H1 (cell line): ENCODE measurements around the gene ARHGAP8. TPM values are rescaled to one million over a fixed set of nuclear protein-coding genes. Genes with fewer than 3 reads are reported as not detected.

Source experiments
- CTCF ChIA-PET: fragments of 300-600 bp; sonication (Branson Sonifier 250); formaldehyde crosslinking; loops from one replicate; lab custom pipeline; 2021; ENCODE audit not compliant: partially characterized antibody; lab: Charles Lee
- POLR2A ChIA-PET: fragments of 300-600 bp; sonication (Branson Sonifier 250); formaldehyde crosslinking; loops from one replicate; lab custom pipeline; 2021; ENCODE audit warnings: inconsistent platforms; ENCODE audit not compliant: partially characterized antibody; lab: Charles Lee
- DNase-seq, 2 experiments: peaks; one replicate each; pipeline versions ENCODE4 v3.0.0 to v3.0.0-alpha.2; 2010 to 2022; ENCODE audit warnings: low spot score in 2 of 2, low read depth in 1 of 2, mixed read lengths in 1 of 2
- FAIRE-seq: peaks from 2 replicates; lab custom pipeline; 2011; peaks lifted over from hg19 to GRCh38; lab: Jason Lieb, UNC
- H2AFZ ChIP-seq: 2 replicates; pipeline ENCODE4 v1.8.1; 2012; ENCODE audit warnings: low read length, inconsistent platforms
- H2AK5ac ChIP-seq: 2 replicates; pipeline ENCODE4 v1.6.1; 2013; ENCODE audit warnings: low read depth, low read length
- H2BK120ac ChIP-seq: replicated peaks from 2 replicates; pipeline ENCODE3; 2013; ENCODE audit warnings: low read depth, low read length, inconsistent platforms
- H2BK12ac ChIP-seq: 2 replicates; pipeline ENCODE4 v1.6.1; 2013; ENCODE audit warnings: low read depth, low read length
- H2BK15ac ChIP-seq: 2 replicates; pipeline ENCODE4 v1.6.1; 2013; ENCODE audit warnings: low read length
- H2BK20ac ChIP-seq: 2 replicates; pipeline ENCODE4 v1.6.1; 2013; ENCODE audit warnings: low read length
- H2BK5ac ChIP-seq: 2 replicates; pipeline ENCODE4 v1.6.1; 2013; ENCODE audit warnings: low read depth, low read length
- H3K14ac ChIP-seq: 2 replicates; pipeline ENCODE4 v1.6.1; 2013; ENCODE audit warnings: inconsistent platforms; ENCODE audit not compliant: insufficient read length
- H3K18ac ChIP-seq: 2 replicates; pipeline ENCODE4 v1.6.1; 2013; ENCODE audit warnings: low read length; ENCODE audit errors: extremely low read depth
- H3K23ac ChIP-seq: 2 replicates; pipeline ENCODE4 v1.6.1; 2013; ENCODE audit warnings: inconsistent platforms; ENCODE audit not compliant: insufficient read length
- H3K23me2 ChIP-seq: 2 replicates; pipeline ENCODE4 v1.6.1; 2013; ENCODE audit warnings: low read depth, low read length
- H3K27ac ChIP-seq: 2 replicates; pipeline ENCODE4 v1.6.1; 2011; ENCODE audit warnings: low read depth, low read length, inconsistent platforms
- H3K27me3 ChIP-seq, 4 experiments: replicated peaks in 1 of 4; 1 replicate in 1 of 4; 2 replicates in 3 of 4; pipeline versions ENCODE4 v1.6.1 to v1.8.1; 2011 to 2013; ENCODE audit warnings: low read length in 3 of 4, mild to moderate bottlenecking in 3 of 4, inconsistent platforms in 2 of 4, mixed read lengths in 2 of 4, moderate library complexity in 1 of 4; ENCODE audit not compliant: control insufficient read depth in 3 of 4, insufficient read depth in 3 of 4; ENCODE audit errors: extremely low read depth in 1 of 4
- H3K36me3 ChIP-seq, 4 experiments: 2 replicates each; pipeline versions ENCODE4 v1.6.1 to v1.8.1; 2011 to 2013; ENCODE audit warnings: mild to moderate bottlenecking in 4 of 4, low read length in 3 of 4, moderate library complexity in 2 of 4, control low read depth in 1 of 4, inconsistent platforms in 1 of 4; ENCODE audit not compliant: insufficient read depth in 4 of 4, control insufficient read depth in 2 of 4
- H3K4ac ChIP-seq: replicated peaks from 2 replicates; pipeline ENCODE3; 2013; ENCODE audit warnings: low read length, low read depth, mixed read lengths, inconsistent platforms; ENCODE audit not compliant: insufficient read length
- H3K4me1 ChIP-seq, 4 experiments: replicated peaks in 1 of 4; 1 replicate in 1 of 4; 2 replicates in 3 of 4; pipeline versions ENCODE4 v1.6.1 to v1.8.1; 2011 to 2013; ENCODE audit warnings: low read length in 3 of 4, inconsistent platforms in 2 of 4, mixed read lengths in 1 of 4; ENCODE audit not compliant: insufficient read depth in 4 of 4, control insufficient read depth in 3 of 4
- H3K4me2 ChIP-seq, 2 experiments: 2 replicates each; pipeline versions ENCODE4 v1.6.1 to v1.8.1; 2011 to 2013; ENCODE audit warnings: low read depth in 2 of 2, low read length in 2 of 2, control low read depth in 1 of 2, inconsistent platforms in 1 of 2, mild to moderate bottlenecking in 1 of 2; ENCODE audit not compliant: insufficient read depth in 1 of 2
- H3K4me3 ChIP-seq, 4 experiments: fragments of 200-600, 300-600 bp in 1 of 4; sonication (generic), shearing (Covaris generic), sonication (Bioruptor Twin) in 1 of 4; 2 replicates each; pipeline versions ENCODE4 v1.5.1 to v1.8.1; 2011 to 2016; ENCODE audit warnings: low read length in 4 of 4, low read depth in 3 of 4, control low read depth in 2 of 4, inconsistent platforms in 2 of 4, mild to moderate bottlenecking in 2 of 4, mixed read lengths in 1 of 4, moderate library complexity in 1 of 4; ENCODE audit not compliant: insufficient read depth in 2 of 4; ENCODE audit errors: extremely low read depth in 1 of 4
- H3K56ac ChIP-seq: replicated peaks from 2 replicates; pipeline ENCODE3; 2013; ENCODE audit warnings: low read depth, mild to moderate bottlenecking, mixed read lengths, low read length, inconsistent platforms; ENCODE audit not compliant: insufficient read length
- H3K79me1 ChIP-seq: 2 replicates; pipeline ENCODE4 v1.6.1; 2013; ENCODE audit warnings: low read depth, low read length, control low read depth
- H3K79me2 ChIP-seq, 2 experiments: 2 replicates each; pipeline versions ENCODE4 v1.6.1 to v1.8.1; 2012 to 2013; ENCODE audit warnings: low read length in 2 of 2, mild to moderate bottlenecking in 2 of 2, inconsistent platforms in 1 of 2; ENCODE audit not compliant: insufficient read depth in 2 of 2, control insufficient read depth in 1 of 2
- H3K9ac ChIP-seq, 4 experiments: replicated peaks in 1 of 4; 1 replicate in 1 of 4; 2 replicates in 3 of 4; pipeline versions ENCODE4 v1.6.1 to v1.8.1; 2011 to 2013; ENCODE audit warnings: low read depth in 3 of 4, low read length in 3 of 4, control low read depth in 2 of 4, mild to moderate bottlenecking in 2 of 4, moderate library complexity in 2 of 4, inconsistent platforms in 1 of 4; ENCODE audit errors: extremely low read depth in 1 of 4
- H3K9me3 ChIP-seq, 2 experiments: 2 replicates each; pipeline versions ENCODE4 v1.6.1 to v1.8.1; 2012 to 2013; ENCODE audit warnings: mild to moderate bottlenecking in 2 of 2, moderate library complexity in 2 of 2, control low read depth in 1 of 2, inconsistent platforms in 1 of 2, low read depth in 1 of 2, low read length in 1 of 2, mixed read lengths in 1 of 2; ENCODE audit not compliant: insufficient read depth in 2 of 2
- H4K20me1 ChIP-seq, 2 experiments: replicated peaks in 1 of 2; 2 replicates each; pipeline versions ENCODE3 to v1.8.1; 2011 to 2013; ENCODE audit warnings: inconsistent platforms in 2 of 2, low read length in 2 of 2, mild to moderate bottlenecking in 1 of 2; ENCODE audit not compliant: insufficient read depth in 2 of 2, control insufficient read depth in 1 of 2
- H4K5ac ChIP-seq: 2 replicates; pipeline ENCODE4 v1.6.1; 2013; ENCODE audit warnings: low read length, low read depth, mixed read lengths, inconsistent platforms; ENCODE audit not compliant: insufficient read length
- H4K8ac ChIP-seq: 2 replicates; pipeline ENCODE4 v1.8.0; 2013; ENCODE audit warnings: mild to moderate bottlenecking, moderate library complexity, low read length, inconsistent platforms; ENCODE audit not compliant: insufficient read depth; ENCODE audit errors: extremely low read depth
- H4K91ac ChIP-seq: replicated peaks from 2 replicates; pipeline ENCODE3; 2013; ENCODE audit warnings: low read length, mixed read lengths, inconsistent platforms; ENCODE audit not compliant: insufficient read length
- EP300 ChIP-seq, 2 experiments: IDR thresholded peaks; 1 replicate in 1 of 2; 2 replicates in 1 of 2; pipeline ENCODE4 v1.6.1; 2011 to 2012; ENCODE audit warnings: low read depth in 2 of 2, low read length in 2 of 2, mild to moderate bottlenecking in 2 of 2, borderline replicate concordance in 1 of 2, inconsistent platforms in 1 of 2, moderate library complexity in 1 of 2
- JUN ChIP-seq: IDR thresholded peaks from 2 replicates; pipeline ENCODE4 v1.6.1; 2011; ENCODE audit warnings: low read depth, mild to moderate bottlenecking, improper control_type of control experiment, low read length
- JUND ChIP-seq: IDR thresholded peaks from 2 replicates; pipeline ENCODE4 v1.6.1; 2011; ENCODE audit warnings: mild to moderate bottlenecking, improper control_type of control experiment, low read length
- KDM5A ChIP-seq: fragments of 200-600 bp; IDR thresholded peaks from 2 replicates; pipeline ENCODE4 v1.7.1; 2012; ENCODE audit warnings: mild to moderate bottlenecking, low read length, inconsistent platforms, mixed read lengths
- NANOG ChIP-seq: IDR thresholded peaks from 2 replicates; pipeline ENCODE4 v1.6.1; 2011; ENCODE audit warnings: low read length, low read depth, mild to moderate bottlenecking, inconsistent platforms; ENCODE audit not compliant: insufficient read depth, poor library complexity, severe bottlenecking
- RAD21 ChIP-seq, 2 experiments: IDR thresholded peaks in 1 of 2; conservative IDR thresholded peaks in 1 of 2; 2 replicates each; pipeline ENCODE4 v1.6.1; 2011; ENCODE audit warnings: low read depth in 2 of 2, low read length in 2 of 2, improper control_type of control experiment in 1 of 2, inconsistent platforms in 1 of 2, mild to moderate bottlenecking in 1 of 2, moderate library complexity in 1 of 2
- SAP30 ChIP-seq: fragments of 300-600 bp; sonication (generic); IDR thresholded peaks from 2 replicates; pipeline ENCODE4 v1.7.1; 2012; ENCODE audit warnings: low read length, moderate library complexity, mild to moderate bottlenecking, inconsistent platforms; ENCODE audit not compliant: insufficient read depth, insufficient replicate concordance
- SIN3A ChIP-seq, 2 experiments: IDR thresholded peaks in 1 of 2; conservative IDR thresholded peaks in 1 of 2; 2 replicates each; pipeline ENCODE4 v1.6.1; 2011 to 2012; ENCODE audit warnings: low read length in 2 of 2, improper control_type of control experiment in 1 of 2, low read depth in 1 of 2, mild to moderate bottlenecking in 1 of 2
- SIX5 ChIP-seq: IDR thresholded peaks from 2 replicates; pipeline ENCODE4 v1.6.1; 2011; ENCODE audit warnings: mild to moderate bottlenecking, low read depth, low read length
- SP2 ChIP-seq: IDR thresholded peaks from 2 replicates; pipeline ENCODE4 v1.6.1; 2012; ENCODE audit warnings: mild to moderate bottlenecking, low read length, inconsistent platforms
- SP4 ChIP-seq: IDR thresholded peaks from 2 replicates; pipeline ENCODE4 v1.6.1; 2012; ENCODE audit warnings: low read length, inconsistent platforms
- WGBS, 2 experiments: shearing (Covaris generic) in 1 of 2; methylation state at CpG; one replicate each; pipeline versions ENCODE4 v1.1.6 to v1.1.7; 2013 to 2015; ENCODE audit warnings: low lambda C conversion rate in 2 of 2, mixed read lengths in 2 of 2, inconsistent platforms in 1 of 2, low coverage in 1 of 2, missing lambda C conversion rate in 1 of 2; ENCODE audit not compliant: insufficient replicate concordance in 2 of 2, insufficient coverage in 1 of 2, insufficient read length in 1 of 2; ENCODE audit errors: extremely low coverage in 1 of 2, missing lambda C conversion rate in 1 of 2; 5-methylcytosine and 5-hydroxymethylcytosine counted together
- polyA plus RNA-seq, 7 experiments: library from polyadenylated mRNA; depleted of rRNA in 3 of 7; stranded (reverse) in 5 of 7; unstranded in 2 of 7; fragments of >200 nt in 5 of 7; fragments of 200-250 nt in 2 of 7; gene quantifications; 1 replicate in 5 of 7; 2 replicates in 1 of 7; 4 replicates in 1 of 7; pipeline versions ENCODE4 v1.2.1 to v1.2.3, GENCODE V29; 2011 to 2013; ENCODE audit warnings: missing spikeins in 2 of 7, mixed read lengths in 2 of 7
- total RNA-seq: library from RNA; stranded (reverse); fragmentation: NEBNext Ultra II Directional; extraction: Animal tissue kit (Norgen Biotek cat#: 25700); gene quantifications from 2 replicates; pipeline ENCODE4 v1.2.1, GENCODE V29; 2021

Gene ARHGAP8
- total and polyA plus RNA-seq, 2 of the 8 experiments (the other 6 are each of a cell fraction or from before 2014, with no cell fraction given) = 35.6 to 47.7 TPM

DNA sequence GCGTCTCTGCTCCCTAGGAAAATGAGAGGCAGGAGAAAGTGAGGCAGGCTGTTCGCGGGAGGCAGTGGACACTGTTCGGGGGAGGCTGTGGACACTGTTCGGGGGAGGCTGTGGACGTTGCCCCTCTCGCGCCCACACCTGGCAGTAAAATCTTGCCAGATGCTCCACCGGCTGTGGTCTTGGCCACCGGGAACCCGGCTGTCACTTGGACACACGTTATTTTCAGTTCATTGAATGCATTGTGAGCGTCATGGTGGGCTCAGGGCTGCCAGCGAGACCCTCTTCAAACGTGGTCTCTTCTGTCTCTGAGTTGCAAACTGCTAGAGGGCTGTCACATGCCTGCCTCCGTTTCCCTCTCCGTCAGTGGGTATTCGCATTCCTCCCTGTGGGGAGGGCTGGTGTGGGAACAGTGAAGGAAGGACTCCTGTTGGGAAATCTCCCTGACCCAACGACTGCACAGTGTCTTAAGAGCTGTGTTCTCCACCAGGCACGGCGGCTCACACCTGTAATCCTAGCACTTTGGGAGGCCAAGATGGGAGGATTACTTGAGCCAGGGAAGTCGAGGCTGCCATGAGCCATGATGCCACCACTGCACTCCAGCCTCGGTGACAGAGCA, 49.0 kb upstream of the ARHGAP8 start:
- Histone ChIP-seq H3K79me2 (peaks cover 0 to 2% of the 10 kb centered on the region in 2 experiments; a peak in 1 of 4 replicates), H3K14ac (no peak overlapping the region), H4K91ac (peak overlapping the region; percentile 48), H2AFZ (no peak overlapping the region), H4K8ac (no peak overlapping the region), H4K20me1 (peaks cover 6 to 24% of the 10 kb centered on the region in 2 experiments), H3K4me2 (peak overlapping the region; percentile 85), H3K27me3 (peaks cover 0 to 28% (median 19%) of the 10 kb centered on the region in 4 experiments; a peak in 6 of 7 replicates), H2BK12ac (no peak overlapping the region), H3K56ac (no peak overlapping the region), H2BK15ac (0 out of 2 replicates have a peak overlapping the region, but pooled peaks have one; percentile 5), H3K4me3 (peak overlapping the region; percentile 64 to 87 (median 64)), H3K23ac (no peak overlapping the region), H2AK5ac (no peak overlapping the region), H2BK120ac (no peak overlapping the region), H3K9me3 (no peaks in the 10 kb centered on the region), H4K5ac (no peak overlapping the region), H3K23me2 (peaks cover 9% of the 10 kb centered on the region; the same call in 1 of the 2 replicates), H3K4me1 (peaks cover 0 to 24% (median 14%) of the 10 kb centered on the region in 4 experiments; a peak in 6 of 7 replicates), H3K79me1 (no peaks in the 10 kb centered on the region; the same call in 1 of the 2 replicates), H3K4ac (no peak overlapping the region), H3K36me3 (no peaks in the 10 kb centered on the region), H2BK20ac (no peak overlapping the region), H3K27ac (no peak overlapping the region), H3K9ac (peak overlapping the region in 1 of 4 experiments; percentile 4; a peak in 1 of 7 replicates), H3K18ac (no peak overlapping the region), H2BK5ac (no peak overlapping the region)
- ChIA-PET POLR2A (interaction anchor here (0.9 to 1.1 kb wide), 3 partner anchors 11 to 35 kb away, joined by 3 read pairs; no protein-coding TSS in a partner anchor), CTCF (interaction anchor here (0.6 to 9.8 kb wide), 7 partner anchors 22 to 346 kb away, joined by 3 to 80 read pairs (median 3); no protein-coding TSS in a partner anchor)
- DNase-seq = no peak
- no peak for FAIRE-seq
- WGBS, 2 experiments = 62% methylated on average over 23 of the region's 23 CpGs; no CpG with 5 or more reads in 1 of the 2 experiments
- TF ChIP-seq KDM5A = no peak
- TF ChIP-seq RAD21 (IDR thresholded peaks at IDR 0.05 in 1 of 2, conservative IDR thresholded peaks at IDR 0.05 in 1 of 2; ENCODE audit: low read depth in 2 of 2, low read length in 2 of 2) = no peak
- TF ChIP-seq SIX5 = no peak
- no peak for TF ChIP-seq SP2
- TF ChIP-seq JUND = no peak
- no peak for TF ChIP-seq NANOG
- TF ChIP-seq EP300 (IDR thresholded peaks at IDR 0.05; ENCODE audit: borderline replicate concordance in 1 of 2, low read depth in 2 of 2, low read length in 2 of 2) = no peak
- TF ChIP-seq SIN3A (conservative IDR thresholded peaks at IDR 0.05 in 1 of 2, IDR thresholded peaks at IDR 0.05 in 1 of 2; ENCODE audit: low read depth in 1 of 2, low read length in 2 of 2) = no peak
- TF ChIP-seq SAP30 = no peak
- TF ChIP-seq JUN = no peak
- no peak for TF ChIP-seq SP4
